Heart right ventricle (tissue), 16 donors: ENCODE results near the gene CRELD2. TPM values are rescaled to one million over a fixed set of nuclear protein-coding genes. Genes with fewer than 3 reads are reported as not detected.

Experiments
- ATAC-seq, 8 donors: fragments of 200-7000 bp; cut with Tn5 transposase; one replicate each; pipeline ENCODE4 v1.9.1; 2020; ENCODE audit warnings: mild to moderate bottlenecking in 8 of 8, moderate library complexity in 8 of 8, moderate number of reproducible peaks in 1 of 8
- DNase-seq, 2 donors: peaks; one replicate each; pipeline ENCODE4 v3.0.0-alpha.2; 2020
- H3K27ac ChIP-seq, 10 donors: fragments of 200-600 bp; sonication (generic) in 2 of 10; one replicate each; pipeline versions ENCODE4 v1.5.0 to v1.8.0; 2020 to 2022; ENCODE audit warnings: mild to moderate bottlenecking in 3 of 10
- H3K27me3 ChIP-seq, 7 donors: fragments of 200-600 bp; one replicate each; pipeline ENCODE4 v1.8.0; 2021 to 2022; ENCODE audit warnings: mild to moderate bottlenecking in 2 of 7
- H3K36me3 ChIP-seq, 9 donors: fragments of 200-600 bp; sonication (generic) in 1 of 9; one replicate each; pipeline versions ENCODE4 v1.5.0 to v1.8.0; 2020 to 2022; ENCODE audit warnings: mild to moderate bottlenecking in 2 of 9
- H3K4me1 ChIP-seq, 9 donors: fragments of 200-600 bp; sonication (generic) in 1 of 9; one replicate each; pipeline versions ENCODE4 v1.5.0 to v1.8.0; 2020 to 2022; ENCODE audit warnings: mild to moderate bottlenecking in 4 of 9
- H3K4me3 ChIP-seq, 10 donors: fragments of 200-600 bp; sonication (generic) in 2 of 10; one replicate each; pipeline versions ENCODE4 v1.5.0 to v1.8.0; 2020 to 2022; ENCODE audit warnings: mild to moderate bottlenecking in 7 of 10, moderate library complexity in 2 of 10
- H3K9me3 ChIP-seq, 11 donors: fragments of 200-600 bp in 10 of 11; sonication (generic) in 2 of 11; one replicate each; pipeline versions ENCODE4 v1.5.0 to v1.8.0; 2013 to 2022; ENCODE audit warnings: mild to moderate bottlenecking in 2 of 11, control low read depth in 1 of 11, moderate library complexity in 1 of 11
- CTCF ChIP-seq, 9 donors: fragments of 200-600 bp; sonication (generic) in 2 of 9; IDR thresholded peaks; one replicate each; pipeline versions ENCODE4 v1.5.0 to v1.8.0; 2021 to 2022; ENCODE audit warnings: antibody characterized with exemption in 9 of 9, mild to moderate bottlenecking in 5 of 9, moderate library complexity in 1 of 9
- WGBS, 2 donors: extraction: QIAGEN DNeasy Blood & Tissue Kit; methylation state at CpG; one replicate each; pipeline ENCODE4 v1.1.7; 2013; ENCODE audit warnings: inconsistent platforms in 1 of 2; 5-methylcytosine and 5-hydroxymethylcytosine counted together
- intact Hi-C, 10 donors: fragments of 100-400 bp; cut with DNase I; formaldehyde crosslinking; loops; one replicate each; pipeline versions ENCODE4 v1.11.1 to v1.14.2; 2022
- polyA plus RNA-seq, 2 donors: library from polyadenylated mRNA; stranded (reverse); fragments of 200-250 nt; gene quantifications; one replicate each; pipeline ENCODE4 v1.2.3, GENCODE V29; 2013
- total RNA-seq, 10 donors: library from RNA; stranded (reverse); fragmentation: NEBNext Ultra II Directional in 3 of 10; extraction: Animal tissue kit (Norgen Biotek cat#: 25700) in 3 of 10; gene quantifications; one replicate each; pipeline versions ENCODE4 v1.2.1 to v1.2.4, GENCODE V29; 2021 to 2023
- donor health status: Arrhythmogenic right ventricular cardiomyopathy.
- donor health status: ischemic (EF 13 %, LVEDD 7.1; RV severe dilation, severe dysfunction).
- donor health status: healthy with polysubstance abuse.
- donor health status: DM: no; HTN: yes; CAD: no.
- donor health status: DM: no; HTN: no; CAD: no.
- donor health status: ischemic (EF 25% LVEDD 6.9; RV normal size, moderate dysfunction).
- donor health status: ischemic (EF 25% LVEDD 5.7; RV mildly dilated, moderate dysfunction).
- donor health status: healthy.
- donor health status: DM: yes; HTN: yes; CAD: no.
- donor health status: Ischemic cardiomyopathy.
- donor health status: ischemic (EF 35%, LVEDD 5.7; RV mildly dilated, moderate dysfunction).
- donor health status: nonischemic (EF 11% LVEDD 7.7; RV severe dilation, severe dysfunction).
- donor health status: DM: yes; HTN: yes; CAD: no.
- donor health status: PGD.
- donor health status: ischemic (EF 29% LVEDD 5.4; RV normal size, mild dysfunction).
- donor health status: nonischemic (EF 23%, LVEDD 6.1; RV moderate dilation, normal function).

Gene CRELD2
- total and polyA plus RNA-seq, 12 donors = 11.0 to 90.0 (median 19.2) TPM

- ATAC-seq (peak; percentile 14 to 74 (median 46)), DNase-seq (peak in 1 of 2 donors; percentile 83)
- Histone ChIP-seq H3K27me3 (peaks cover 0 to 10% (median 6%) of the 10 kb centered on the region in 7 donors), H3K4me3 (no peak overlapping the region), H3K9me3 (no peaks in the 10 kb centered on the region), H3K36me3 (peaks cover 0 to 14% (median 0%) of the 10 kb centered on the region in 9 donors), H3K4me1 (peaks cover 24 to 61% (median 53%) of the 10 kb centered on the region in 9 donors), H3K27ac (peak overlapping the region in 7 of 10 donors; percentile 2 to 99 (median 44))
- whole genome bisulfite sequencing, 2 donors = 40 to 47% methylated on average over 14 of the region's 14 CpGs
- peak; percentile 49 to 85 (median 79) for TF ChIP-seq CTCF (IDR thresholded peaks at IDR 0.05)
- intact Hi-C loops = loop anchor here in 9 of 10 donors (1.0 to 10.0 kb wide), 9 partner anchors 36 to 274 kb away; partner anchors contain the start of gene SELENOO (in 2 of the 9)
Observed at GRCh38 chr22:49930596-49931412, 12.4 kb downstream of the CRELD2 start.

- intact Hi-C loops = loop anchor here in 6 of 10 donors (2.0 to 10.0 kb wide), 5 partner anchors 27 to 271 kb away; partner anchors contain the start of genes SELENOO (in 2 of the 6) and PIM3 (in 1 of the 6)
- 49 to 53% methylated on average over 27 of the region's 27 CpGs for WGBS, 2 donors
- H3K4me1 ChIP-seq = peaks cover 42 to 86% (median 78%) of the 10 kb centered on the region in 9 donors
- H3K27ac ChIP-seq = peak overlapping the region; percentile 90 to 100 (median 98)
- peak in 1 of 2 donors; percentile 64 for DNase-seq
- TF ChIP-seq CTCF (IDR thresholded peaks at IDR 0.05) = no peak
- H3K4me3 ChIP-seq = peak overlapping the region in 7 of 10 donors; percentile 1 to 72 (median 54)
- H3K27me3 ChIP-seq = peaks cover 0 to 9% (median 6%) of the 10 kb centered on the region in 7 donors
- ATAC-seq = peak in 6 of 8 donors; percentile 0 to 56 (median 4)
- no peaks in the 10 kb centered on the region for H3K36me3 ChIP-seq
- no peaks in the 10 kb centered on the region for H3K9me3 ChIP-seq
Observed at GRCh38 chr22:49933236-49934159, 15.1 kb downstream of the CRELD2 start.

- Histone ChIP-seq H3K4me1 (peaks cover 42 to 90% (median 83%) of the 10 kb centered on the region in 9 donors), H3K27ac (peak overlapping the region; percentile 90 to 100 (median 98)), H3K36me3 (no peaks in the 10 kb centered on the region), H3K4me3 (peak overlapping the region in 9 of 10 donors; percentile 41 to 72 (median 52)), H3K27me3 (peaks cover 0 to 1% (median 0%) of the 10 kb centered on the region in 7 donors), H3K9me3 (no peaks in the 10 kb centered on the region)
- no peak for TF ChIP-seq CTCF (IDR thresholded peaks at IDR 0.05)
- WGBS, 2 donors = 38 to 40% methylated on average over 24 of the region's 24 CpGs
- peak in 7 of 8 donors; percentile 19 to 50 (median 32) for ATAC-seq
- peak; percentile 69 to 73 for DNase-seq
- intact Hi-C loops = loop anchor here in 6 of 10 donors (2.0 to 10.0 kb wide), 5 partner anchors 26 to 270 kb away; partner anchors contain the start of genes SELENOO (in 2 of the 6) and PIM3 (in 1 of the 6)
Observed at GRCh38 chr22:49934160-49934890, 15.9 kb downstream of the CRELD2 start.
